Endothelial cell of umbilical vein (primary cell): ENCODE data around the gene BNC2. TPM values are rescaled to one million over a fixed set of nuclear protein-coding genes. Genes with fewer than 3 reads are reported as not detected.

Experiments used
- BruUV-seq: library from RNA; stranded (reverse); fragments of 400-500 nt; replicated peaks from 2 replicates; lab custom pipeline; 2021; lab: Mats Ljungman, UMichigan
- CTCF ChIA-PET: fragments of 300-600, 350-600 bp; sonication (Branson Sonifier 250); formaldehyde crosslinking; loops from one replicate; lab custom pipeline; 2021; ENCODE audit warnings: antibody characterized with exemption, inconsistent platforms; lab: Charles Lee
- POLR2A ChIA-PET: fragments of 300-600, 350-600 bp; sonication (Branson Sonifier 250); formaldehyde crosslinking; loops from one replicate; lab custom pipeline; 2021; ENCODE audit warnings: antibody characterized with exemption, inconsistent platforms; lab: Charles Lee
- DNase-seq: peaks from one replicate; pipeline ENCODE4 v3.0.0-alpha.2; 2011; ENCODE audit warnings: low read depth, low spot score
- FAIRE-seq: peaks from 2 replicates; lab custom pipeline; 2011; peaks lifted over from hg19 to GRCh38; lab: Jason Lieb, UNC
- H2AFZ ChIP-seq: 2 replicates; pipeline ENCODE4 v1.6.0; 2012; ENCODE audit warnings: low read depth, low read length, control low read depth, inconsistent platforms
- H3K27ac ChIP-seq: 2 replicates; pipeline ENCODE4 v1.5.1; 2011; ENCODE audit warnings: low read depth, mild to moderate bottlenecking, control low read depth, low read length, moderate library complexity; ENCODE audit not compliant: insufficient read depth
- H3K27me3 ChIP-seq, 2 experiments: 2 replicates each; pipeline versions ENCODE4 v1.6.0 to v1.6.1; 2011; ENCODE audit warnings: low read length in 2 of 2, mixed read lengths in 1 of 2; ENCODE audit not compliant: control insufficient read depth in 2 of 2, insufficient read depth in 2 of 2
- H3K36me3 ChIP-seq, 2 experiments: 2 replicates in 1 of 2; 3 replicates in 1 of 2; pipeline ENCODE4 v1.5.1; 2011; ENCODE audit warnings: low read length in 2 of 2, mild to moderate bottlenecking in 1 of 2, moderate library complexity in 1 of 2; ENCODE audit not compliant: control insufficient read depth in 2 of 2, insufficient read depth in 2 of 2; ENCODE audit errors: extremely low read depth in 1 of 2
- H3K4me1 ChIP-seq: 3 replicates; pipeline ENCODE4 v1.5.1; 2011; ENCODE audit warnings: mild to moderate bottlenecking, low read length; ENCODE audit not compliant: control insufficient read depth, insufficient read depth; ENCODE audit errors: extremely low read depth
- H3K4me2 ChIP-seq: 2 replicates; pipeline ENCODE4 v1.6.1; 2011; ENCODE audit warnings: low read length, control low read depth, mixed read lengths; ENCODE audit not compliant: insufficient read depth
- H3K4me3 ChIP-seq, 3 experiments: fragments of 200-600 bp in 1 of 3; sonication (generic), shearing (Covaris generic) in 1 of 3; replicated peaks in 1 of 3; 2 replicates each; pipeline ENCODE4 v1.5.1; 2011 to 2016; ENCODE audit warnings: control low read depth in 3 of 3, low read length in 3 of 3, mild to moderate bottlenecking in 2 of 3, inconsistent platforms in 1 of 3, low read depth in 1 of 3, moderate library complexity in 1 of 3; ENCODE audit not compliant: insufficient read depth in 1 of 3
- H3K79me2 ChIP-seq: 2 replicates; pipeline ENCODE4 v1.6.0; 2012; ENCODE audit warnings: low read length, inconsistent platforms; ENCODE audit not compliant: control insufficient read depth, insufficient read depth
- H3K9ac ChIP-seq: replicated peaks from 2 replicates; pipeline ENCODE3; 2011; ENCODE audit warnings: low read length, control low read depth; ENCODE audit not compliant: insufficient read depth; ENCODE audit errors: extremely low read depth
- H3K9me1 ChIP-seq: replicated peaks from 3 replicates; pipeline ENCODE4 v1.6.0; 2011; ENCODE audit warnings: mild to moderate bottlenecking, low read length; ENCODE audit not compliant: control insufficient read depth, insufficient read depth; ENCODE audit errors: extremely low read depth
- H3K9me3 ChIP-seq: replicated peaks from 2 replicates; pipeline ENCODE4 v1.5.1; 2012; ENCODE audit warnings: low read length, inconsistent platforms; ENCODE audit not compliant: control insufficient read depth, insufficient read depth
- H4K20me1 ChIP-seq: replicated peaks from 2 replicates; pipeline ENCODE3; 2011; ENCODE audit warnings: mild to moderate bottlenecking, low read length; ENCODE audit not compliant: control insufficient read depth, insufficient read depth; ENCODE audit errors: extremely low read depth
- EZH2 ChIP-seq: IDR thresholded peaks from 2 replicates; pipeline ENCODE4 v1.6.1; 2012; ENCODE audit warnings: borderline replicate concordance, low read depth, mild to moderate bottlenecking, moderate library complexity, low read length, inconsistent platforms; ENCODE audit not compliant: severe bottlenecking
- FOS ChIP-seq: IDR thresholded peaks from 2 replicates; pipeline ENCODE4 v1.6.1; 2011; ENCODE audit warnings: mild to moderate bottlenecking, low read length, moderate library complexity, borderline replicate concordance; ENCODE audit not compliant: insufficient read depth
- GATA2 ChIP-seq: IDR thresholded peaks from 2 replicates; pipeline ENCODE4 v1.7.0; 2011; ENCODE audit warnings: low read depth, mild to moderate bottlenecking, moderate library complexity, mixed read lengths, low read length; ENCODE audit not compliant: insufficient read length, insufficient read depth
- JUN ChIP-seq: IDR thresholded peaks from 2 replicates; pipeline ENCODE4 v1.6.1; 2011; ENCODE audit warnings: borderline replicate concordance, low read depth; ENCODE audit not compliant: insufficient read length, insufficient read depth
- MAX ChIP-seq: IDR thresholded peaks from 2 replicates; pipeline ENCODE4 v1.6.1; 2011; ENCODE audit not compliant: insufficient read depth, insufficient read length
- MYC ChIP-seq: IDR thresholded peaks from one replicate; pipeline ENCODE4 v1.6.1; 2011; ENCODE audit warnings: mild to moderate bottlenecking, low read depth, low read length
- POLR2A ChIP-seq: IDR thresholded peaks from 2 replicates; pipeline ENCODE4 v1.6.1; 2012; ENCODE audit warnings: low read depth, mild to moderate bottlenecking, control low read depth, low read length
- POLR2AphosphoS5 ChIP-seq: IDR thresholded peaks from 2 replicates; pipeline ENCODE4 v1.6.1; 2012; ENCODE audit warnings: low read depth, mild to moderate bottlenecking, control low read depth, low read length, moderate library complexity; ENCODE audit not compliant: insufficient read depth
- dilution Hi-C: fragments of 300-500 bp; cut with MboI; formaldehyde crosslinking; loops from one replicate; pipeline ENCODE4 v1.15.0; 2019; ENCODE audit warnings: low sequenced_read_pairs; ENCODE audit not compliant: extremely low pct_ligation_motif_present
- intact Hi-C: fragments of 100-400 bp; cut with micrococcal nuclease; formaldehyde crosslinking; loops from one replicate; pipeline ENCODE4 v1.10.0; 2022
- polyA plus RNA-seq, 4 experiments: library from polyadenylated mRNA; depleted of rRNA in 3 of 4; stranded (reverse) in 3 of 4; unstranded in 1 of 4; fragments of >200 nt; gene quantifications; 2 replicates each; pipeline versions ENCODE4 v1.2.1 to v1.2.3, GENCODE V29; 2011 to 2012; ENCODE audit warnings: missing spikeins in 1 of 4
- total RNA-seq: library from RNA; stranded (reverse); gene quantifications from 2 replicates; pipeline ENCODE4 v1.2.3, GENCODE V29; 2021
- TF ChIP-seq, protein P1 (sequence below), 2 donors: IDR thresholded peaks; 1 replicate in 1 of 2; 2 replicates in 1 of 2; pipeline ENCODE4 v1.5.1; 2011; ENCODE audit warnings: low read length in 2 of 2, mild to moderate bottlenecking in 2 of 2, moderate library complexity in 2 of 2, control low read depth in 1 of 2, inconsistent platforms in 1 of 2, low read depth in 1 of 2; ENCODE audit not compliant: insufficient read depth in 1 of 2; ENCODE audit errors: extremely low read depth in 1 of 2

BNC2 gene
- total and polyA plus RNA-seq, 2 donors (not counting 3 experiments of a cell fraction or from before 2014, with no cell fraction given): 12.1 to 34.3 TPM

GRCh38 chr9:16884373-16884772 lies 13.9 kb upstream of the BNC2 start:
- Histone ChIP-seq H3K36me3 (no peaks in the 10 kb centered on the region), H3K27me3 (no peaks in the 10 kb centered on the region), H3K9me3 (no peaks in the 10 kb centered on the region), H3K27ac (no peak overlapping the region), H3K79me2 (no peaks in the 10 kb centered on the region), H3K9ac (no peak overlapping the region), H3K9me1 (no peaks in the 10 kb centered on the region), H3K4me3 (no peak overlapping the region), H3K4me2 (no peak overlapping the region), H3K4me1 (no peaks in the 10 kb centered on the region), H4K20me1 (no peaks in the 10 kb centered on the region), H2AFZ (no peak overlapping the region)
- TF ChIP-seq EZH2: no peak
- no peak for TF ChIP-seq GATA2
- no peak for TF ChIP-seq FOS
- TF ChIP-seq POLR2AphosphoS5: no peak
- TF ChIP-seq MAX: no peak
- TF ChIP-seq, protein P1, sequence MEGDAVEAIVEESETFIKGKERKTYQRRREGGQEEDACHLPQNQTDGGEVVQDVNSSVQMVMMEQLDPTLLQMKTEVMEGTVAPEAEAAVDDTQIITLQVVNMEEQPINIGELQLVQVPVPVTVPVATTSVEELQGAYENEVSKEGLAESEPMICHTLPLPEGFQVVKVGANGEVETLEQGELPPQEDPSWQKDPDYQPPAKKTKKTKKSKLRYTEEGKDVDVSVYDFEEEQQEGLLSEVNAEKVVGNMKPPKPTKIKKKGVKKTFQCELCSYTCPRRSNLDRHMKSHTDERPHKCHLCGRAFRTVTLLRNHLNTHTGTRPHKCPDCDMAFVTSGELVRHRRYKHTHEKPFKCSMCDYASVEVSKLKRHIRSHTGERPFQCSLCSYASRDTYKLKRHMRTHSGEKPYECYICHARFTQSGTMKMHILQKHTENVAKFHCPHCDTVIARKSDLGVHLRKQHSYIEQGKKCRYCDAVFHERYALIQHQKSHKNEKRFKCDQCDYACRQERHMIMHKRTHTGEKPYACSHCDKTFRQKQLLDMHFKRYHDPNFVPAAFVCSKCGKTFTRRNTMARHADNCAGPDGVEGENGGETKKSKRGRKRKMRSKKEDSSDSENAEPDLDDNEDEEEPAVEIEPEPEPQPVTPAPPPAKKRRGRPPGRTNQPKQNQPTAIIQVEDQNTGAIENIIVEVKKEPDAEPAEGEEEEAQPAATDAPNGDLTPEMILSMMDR (IDR thresholded peaks at IDR 0.05; ENCODE audit: extremely low read depth in 1 of 2, insufficient read depth in 1 of 2, low read depth in 1 of 2, low read length in 2 of 2): no peak
- TF ChIP-seq POLR2A: no peak
- no peak for TF ChIP-seq MYC
- TF ChIP-seq JUN: no peak
- DNase-seq: no peak
- dilution Hi-C loops: no loop called here
- FAIRE-seq: no peak
- CTCF ChIA-PET: interaction anchor here (0.7 to 1.3 kb wide), 2 partner anchors 9 to 39 kb away, joined by 3 to 4 read pairs; no protein-coding TSS in a partner anchor
- BruUV-seq: no TSS peak
- POLR2A ChIA-PET: no interaction called here
- intact Hi-C loops: no loop called here
